Inflammatory macrophage (primary cell): ENCODE results near the gene SLC38A8.
A peak's percentile ranks its signal among the peaks of the same experiment; 100 is the strongest.

Experiments used
- DNase-seq, 2 donors: peaks; one replicate each; pipeline ENCODE4 v3.0.0-alpha.2; 2020 to 2022
- total RNA-seq, 18 experiments: gene quantifications; one replicate each; lab custom pipeline; 2026; ENCODE audit warnings: mixed read lengths in 6 of 18, inconsistent platforms in 2 of 18; lab: John Stamatoyannopoulos, UW

Gene SLC38A8
- 0 to 0.07 (median 0) reads per million in 18 experiments for total RNA-seq

DNA sequence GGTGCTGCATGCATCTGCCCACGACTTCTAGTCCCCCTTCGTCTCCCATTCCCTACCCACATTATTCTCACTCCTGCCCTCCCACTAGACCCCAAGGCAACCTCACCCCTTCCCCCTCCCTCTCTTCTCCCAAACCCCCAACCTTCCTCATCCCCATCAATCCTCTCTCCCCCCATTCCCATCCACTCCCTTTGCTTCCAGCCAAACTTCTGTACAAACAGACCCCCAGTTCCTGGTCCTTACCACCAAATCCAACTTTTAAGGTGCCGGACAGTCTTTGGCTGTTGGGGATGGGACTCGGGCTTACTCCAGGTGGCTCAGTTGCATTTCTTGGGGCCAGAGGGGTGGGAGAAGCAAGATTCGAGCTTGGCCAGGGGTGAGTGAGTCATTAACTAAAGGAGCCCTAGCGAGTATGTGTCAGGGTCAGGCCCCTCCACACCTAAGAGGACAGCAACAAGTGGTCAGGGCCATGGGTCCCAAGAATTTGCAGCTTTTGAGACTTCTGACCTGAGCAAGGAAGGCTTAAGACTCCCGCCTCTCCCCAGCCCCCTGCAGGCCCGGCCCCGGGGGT is at the start of gene SLC38A8:
Gene SLC38A8, minus strand, starts transcription at position 488 of the 571 bp plus-strand sequence. CDS start 638 bp downstream, outside the sequence.
- no peak for DNase-seq

DNA sequence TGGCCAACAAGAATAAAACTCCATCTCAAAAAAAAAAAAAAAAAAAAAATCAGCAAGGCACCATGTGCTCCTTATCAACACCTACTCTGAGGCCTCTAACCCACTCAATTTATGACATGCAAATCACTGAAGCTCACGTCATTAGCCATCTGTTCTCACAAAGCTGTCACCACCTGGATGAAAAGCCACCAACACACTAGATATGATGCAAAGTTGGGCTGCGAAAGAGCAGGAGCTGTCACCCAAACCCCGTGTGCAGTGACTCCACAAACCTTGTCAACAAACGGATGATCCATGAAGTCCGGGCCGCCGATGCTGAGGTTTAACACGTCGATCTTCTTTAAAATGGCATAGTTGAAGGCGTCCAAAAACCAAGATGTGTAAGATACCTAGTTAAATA is 48.9 kb upstream of the SLC38A8 start:
- DNase-seq: no peak

DNA sequence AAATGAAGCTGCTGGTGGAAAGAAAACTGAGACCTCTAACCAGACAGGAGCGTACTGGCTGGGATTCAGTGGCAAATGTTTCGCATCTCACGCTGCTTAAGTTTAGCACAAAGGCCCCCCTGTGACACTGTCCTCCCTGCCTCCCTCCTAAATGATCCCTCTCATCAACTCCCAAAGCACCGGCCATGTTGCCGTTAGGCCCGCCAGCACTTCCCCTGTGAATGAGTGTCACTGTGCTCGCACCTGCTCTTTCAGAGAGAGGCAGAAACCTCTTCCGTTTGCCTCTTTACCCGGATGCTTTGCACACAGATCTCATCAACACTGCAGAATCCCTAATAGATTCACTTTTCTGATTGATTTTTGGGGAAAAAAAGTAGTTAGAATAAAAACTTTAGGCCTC is 47.6 kb upstream of the SLC38A8 start:
- no peak for DNase-seq

DNA sequence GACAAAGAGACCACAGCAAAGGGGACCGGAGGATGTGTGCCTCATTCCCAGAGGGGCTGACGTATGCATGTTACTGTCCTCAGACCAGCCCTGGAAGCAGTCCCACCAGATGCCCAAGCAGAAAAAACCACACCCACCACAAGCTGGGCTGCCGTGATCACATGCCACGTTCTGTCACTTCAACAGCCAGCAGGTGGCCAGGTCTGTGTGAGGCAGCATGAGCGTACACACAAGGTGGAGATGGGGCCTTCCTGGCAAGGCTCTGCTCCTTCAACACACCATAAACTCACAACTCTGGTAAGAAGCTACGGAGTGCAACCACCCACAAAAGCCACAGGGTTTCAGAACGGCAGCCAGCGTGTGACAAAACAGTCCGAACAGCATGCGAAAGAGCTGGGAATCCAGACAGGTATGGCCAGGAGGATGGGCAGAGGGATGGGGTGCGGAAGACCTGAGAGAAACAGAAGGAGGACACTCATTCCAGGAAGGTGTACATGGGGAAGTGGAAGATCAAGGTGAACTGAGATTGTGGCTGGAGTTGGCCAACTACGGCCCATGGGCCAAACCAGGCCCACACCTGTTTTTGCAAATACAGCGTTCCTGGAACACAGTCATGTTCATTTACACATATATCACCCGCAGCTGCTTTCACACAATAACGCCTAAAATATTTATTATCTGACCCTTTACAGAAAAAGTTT is 46.2 kb upstream of the SLC38A8 start:
- no peak for DNase-seq

DNA sequence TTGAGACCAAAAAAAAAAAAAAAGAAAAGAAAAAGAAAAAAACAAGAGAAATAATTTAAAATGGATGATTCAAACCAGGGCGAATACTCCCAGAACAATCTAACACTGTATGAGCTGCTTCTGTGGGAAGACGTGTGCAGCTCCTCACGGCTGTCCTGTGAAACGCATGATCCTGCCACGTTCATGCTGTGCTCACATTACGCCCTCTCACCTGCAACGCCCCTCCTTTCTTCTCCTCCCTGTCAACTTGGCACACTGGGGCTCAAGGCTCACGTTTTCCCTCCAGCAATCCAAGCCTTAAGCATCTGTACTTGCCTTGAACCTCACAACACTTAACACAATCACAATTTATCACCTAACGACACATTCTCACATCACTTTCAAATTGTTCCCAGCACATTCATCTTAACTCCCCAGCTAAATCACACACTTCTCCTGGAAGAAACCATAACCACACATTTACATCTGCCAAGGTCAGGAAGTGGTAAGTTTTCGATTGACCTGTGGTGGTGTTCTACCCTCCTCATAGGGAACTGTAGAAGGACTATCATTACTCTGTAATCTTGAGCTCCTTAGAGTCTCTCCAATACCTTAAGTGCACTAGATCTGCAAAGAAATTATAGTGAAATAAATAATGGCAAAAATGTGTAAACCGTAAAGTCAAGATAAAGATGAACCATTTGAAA is 45.0 kb upstream of the SLC38A8 start:
- no peak for DNase-seq

DNA sequence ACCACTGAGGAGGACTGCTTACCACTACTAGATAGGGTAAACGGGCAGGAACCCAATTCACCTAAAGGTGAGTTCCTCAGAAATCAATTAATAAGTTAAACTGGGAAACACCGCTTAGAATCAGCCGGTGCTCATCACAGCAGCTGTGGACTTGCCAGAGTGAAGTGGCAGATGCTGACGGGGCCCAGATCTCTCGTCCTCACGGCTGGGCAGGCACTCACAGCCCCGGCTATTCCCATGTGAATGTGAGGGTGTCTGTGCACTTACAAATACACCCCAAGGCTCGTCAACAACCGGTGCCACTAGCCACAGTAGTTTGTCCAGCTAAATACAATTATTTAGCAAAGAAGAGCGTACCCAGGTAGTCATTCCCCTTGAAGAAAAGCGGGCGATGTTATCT is 44.4 kb upstream of the SLC38A8 start:
- DNase-seq: no peak

DNA sequence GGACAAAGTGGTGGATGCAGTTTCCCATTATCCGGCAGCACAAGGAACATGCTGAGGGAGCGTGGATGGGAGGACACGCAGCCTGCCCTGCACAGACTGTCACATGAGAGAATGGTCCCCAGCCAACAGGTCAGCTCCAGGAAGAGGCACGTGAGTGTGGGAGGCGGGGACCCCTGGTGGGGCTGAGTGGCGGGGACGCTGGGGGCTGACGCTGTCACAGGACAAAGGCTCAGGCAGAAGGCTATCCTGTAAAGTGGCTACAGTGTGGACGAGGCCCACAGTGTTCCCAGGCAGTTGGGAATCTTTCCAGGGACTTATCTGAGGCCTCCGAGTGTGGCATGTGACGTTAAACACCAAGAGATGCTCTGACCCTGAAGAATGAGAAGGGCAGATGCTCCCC is 43.7 kb upstream of the SLC38A8 start:
- DNase-seq: no peak

DNA sequence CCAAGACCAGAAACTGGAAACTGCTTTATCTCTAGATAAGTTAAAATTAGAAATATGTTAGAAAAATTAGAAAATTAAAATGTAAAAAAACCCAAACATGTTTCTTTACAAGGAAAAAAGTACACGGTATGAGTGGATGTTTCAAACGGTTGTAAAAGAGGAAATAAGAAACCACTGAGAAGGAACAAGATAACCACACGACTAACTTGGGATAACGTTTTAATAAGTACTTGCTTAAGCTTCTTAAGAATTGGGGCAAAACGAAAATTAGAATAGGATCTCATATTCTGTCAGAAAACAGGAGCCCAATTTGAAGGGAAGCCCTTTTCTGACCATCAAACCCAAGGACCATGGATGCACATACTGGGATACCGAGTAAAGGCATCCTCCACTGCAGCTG is 43.2 kb upstream of the SLC38A8 start:
- DNase-seq: peak; percentile 36 to 58

DNA sequence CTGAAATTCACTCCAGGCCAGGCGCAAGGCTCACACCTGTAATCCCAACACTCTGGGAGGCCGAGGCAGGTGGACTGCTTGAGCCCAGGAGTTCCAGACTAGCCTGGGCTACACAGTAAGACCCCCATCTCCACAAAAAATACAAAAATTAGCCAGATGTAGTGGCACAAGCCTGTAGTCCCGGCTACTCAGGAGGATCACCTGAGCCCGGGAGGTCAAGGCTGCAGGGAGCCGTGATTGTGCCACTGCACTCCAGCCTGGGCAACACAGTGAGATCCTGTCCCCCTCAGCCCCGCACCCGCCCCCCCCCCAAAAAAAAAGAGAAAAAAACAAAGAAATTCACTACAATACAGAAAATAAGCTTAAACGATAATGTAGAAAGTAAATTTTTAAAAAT is 42.7 kb upstream of the SLC38A8 start:
- DNase-seq: no peak

DNA sequence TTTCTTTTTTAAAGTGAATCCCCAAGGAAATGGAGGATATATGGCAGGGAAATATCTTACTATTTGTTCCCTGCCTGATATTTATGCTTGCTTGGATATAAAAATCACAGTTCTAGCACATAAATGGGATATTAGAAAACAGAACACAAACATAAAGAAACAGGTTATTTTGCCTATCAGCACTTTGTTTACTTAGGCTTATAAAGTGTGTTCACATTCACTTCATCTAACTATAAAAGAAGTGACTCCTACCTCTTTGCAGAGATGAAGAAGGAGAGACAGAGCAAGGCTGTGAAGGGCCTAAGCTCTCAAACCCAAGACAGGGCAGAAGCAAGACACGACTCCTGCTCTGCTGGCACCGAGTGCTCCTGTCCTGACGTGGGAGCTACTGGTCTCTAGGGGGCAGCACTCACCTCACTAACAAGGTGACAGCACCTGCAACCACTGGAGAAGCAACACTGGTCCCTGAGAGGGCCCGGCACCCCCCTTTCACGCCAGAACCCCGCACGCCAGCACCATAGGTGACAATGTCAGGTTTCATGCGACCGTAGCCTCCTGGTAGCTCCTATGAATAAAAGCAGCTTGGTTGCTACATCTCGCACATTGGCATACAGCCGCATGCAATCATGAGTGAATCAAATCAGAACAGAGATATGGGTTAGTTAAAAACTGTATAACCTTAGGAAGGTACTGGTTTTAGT is 42.1 kb upstream of the SLC38A8 start:
- DNase-seq: peak in 1 of 2 donors; percentile 40

DNA sequence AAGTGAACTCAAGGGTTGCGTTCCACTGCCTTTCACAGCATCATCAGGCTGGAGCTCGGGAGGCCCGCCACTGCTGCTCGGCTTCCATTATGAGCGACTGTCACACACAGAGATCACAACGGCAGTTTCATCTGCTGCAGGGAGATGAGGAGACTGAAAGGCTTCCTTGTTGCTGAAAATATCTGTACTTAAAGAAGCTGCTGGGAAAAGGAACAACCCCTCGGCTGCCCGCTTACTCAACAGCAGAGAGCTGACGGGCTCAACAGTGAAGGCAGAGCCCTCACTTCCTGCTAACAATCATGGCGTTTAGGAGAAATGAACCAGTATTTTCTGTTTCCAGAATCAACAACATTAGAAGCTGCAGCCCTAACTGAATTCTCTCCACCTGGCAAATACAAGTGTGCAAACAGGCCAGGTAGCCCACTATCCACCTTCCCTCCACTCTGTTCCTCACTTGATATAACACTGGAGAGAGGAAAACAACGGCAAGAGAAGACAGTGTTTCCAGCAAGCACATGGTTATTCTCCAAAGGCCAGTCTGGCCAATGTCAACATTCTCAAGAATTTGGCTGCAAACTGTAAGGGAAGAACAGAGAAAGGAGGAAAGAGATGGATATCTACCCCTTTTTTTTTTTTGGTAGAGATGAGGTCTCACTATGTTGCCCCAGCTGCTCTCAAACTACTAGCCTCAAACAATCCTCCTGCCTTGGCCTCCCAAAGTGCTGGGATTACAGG is 40.4 kb upstream of the SLC38A8 start:
- peak; percentile 70 to 83 for DNase-seq

DNA sequence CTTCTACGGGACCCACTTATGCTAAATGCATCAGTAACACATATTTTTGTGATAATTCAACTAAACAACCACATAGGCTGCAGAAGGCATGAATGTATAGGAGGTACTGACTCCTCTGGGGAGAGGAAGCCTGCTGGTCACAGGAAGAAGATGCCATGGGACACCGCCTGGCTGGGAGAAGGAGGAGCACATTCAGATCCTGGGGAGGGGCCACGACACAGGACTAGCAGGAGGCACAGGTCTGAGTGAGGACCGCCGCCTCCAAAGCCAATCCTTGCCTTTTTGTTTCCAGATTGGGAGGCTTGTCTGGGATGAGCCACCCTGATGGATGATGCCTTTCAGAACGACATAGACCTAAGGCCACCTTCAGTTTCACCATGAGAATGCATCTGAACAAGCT is 39.5 kb upstream of the SLC38A8 start:
- DNase-seq: no peak

DNA sequence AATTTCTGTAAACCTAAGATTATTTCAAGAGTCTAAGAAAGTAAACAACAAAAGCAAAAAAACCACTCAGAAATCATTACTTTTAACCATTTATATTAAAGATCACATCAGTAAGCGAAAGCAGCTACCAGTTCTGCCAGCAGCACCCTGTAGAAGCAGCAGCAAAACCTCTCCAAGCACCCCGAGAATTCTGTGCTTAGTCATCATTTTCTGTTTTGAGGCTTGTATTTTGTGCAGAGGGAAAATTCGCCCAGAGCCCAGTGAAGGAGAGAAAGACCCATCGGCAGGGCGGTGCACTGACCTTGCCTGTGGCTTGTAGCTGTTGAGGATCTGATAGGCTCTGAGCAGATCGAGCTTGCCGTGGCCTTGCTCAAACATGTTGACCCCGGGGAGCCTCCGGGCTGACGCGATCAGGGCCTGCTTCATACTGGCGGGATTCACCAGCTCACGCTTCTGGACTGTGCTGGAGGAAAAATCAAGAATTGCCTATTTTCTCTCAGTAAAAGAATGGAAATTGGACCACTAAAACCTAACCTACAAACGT is 38.9 kb upstream of the SLC38A8 start:
- DNase-seq: no peak

DNA sequence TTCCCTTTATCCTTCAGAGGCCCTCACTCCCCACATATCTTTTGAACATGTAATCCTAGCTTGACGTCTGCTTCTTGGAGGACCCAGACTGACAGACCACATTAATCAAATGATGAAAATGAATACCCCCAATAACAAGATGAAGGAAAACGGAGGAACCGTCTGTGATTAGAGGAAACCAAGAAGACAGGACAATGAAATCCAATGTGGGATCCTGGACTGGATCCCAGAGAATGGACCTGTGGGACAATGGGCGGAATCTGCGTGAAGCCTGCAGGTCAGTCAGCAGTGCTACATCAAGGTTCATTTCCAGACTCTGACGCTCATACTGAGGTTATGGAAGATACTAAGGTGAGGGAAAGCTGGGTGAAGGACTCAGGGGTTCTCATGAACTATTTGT is 38.2 kb upstream of the SLC38A8 start:
- no peak for DNase-seq

DNA sequence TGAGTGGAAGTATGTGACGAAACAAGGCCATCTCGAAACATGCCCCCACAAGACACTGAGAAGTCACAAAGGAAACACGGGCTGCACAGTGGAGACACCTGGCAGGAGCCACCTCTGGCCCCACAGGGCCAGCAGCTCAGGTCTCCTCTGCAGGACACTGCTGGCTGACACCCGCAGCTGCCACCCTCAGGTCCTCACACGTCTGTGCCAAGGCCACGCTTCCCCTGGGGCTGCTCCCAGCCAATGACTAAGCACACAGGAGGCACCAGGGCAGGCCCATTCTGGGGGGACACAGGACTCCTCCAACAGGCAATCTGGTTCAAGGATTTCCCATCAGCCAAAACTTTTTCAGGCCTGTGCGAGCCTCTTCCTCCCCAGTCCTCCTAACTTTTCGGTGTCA is 37.8 kb upstream of the SLC38A8 start:
- DNase-seq: no peak

DNA sequence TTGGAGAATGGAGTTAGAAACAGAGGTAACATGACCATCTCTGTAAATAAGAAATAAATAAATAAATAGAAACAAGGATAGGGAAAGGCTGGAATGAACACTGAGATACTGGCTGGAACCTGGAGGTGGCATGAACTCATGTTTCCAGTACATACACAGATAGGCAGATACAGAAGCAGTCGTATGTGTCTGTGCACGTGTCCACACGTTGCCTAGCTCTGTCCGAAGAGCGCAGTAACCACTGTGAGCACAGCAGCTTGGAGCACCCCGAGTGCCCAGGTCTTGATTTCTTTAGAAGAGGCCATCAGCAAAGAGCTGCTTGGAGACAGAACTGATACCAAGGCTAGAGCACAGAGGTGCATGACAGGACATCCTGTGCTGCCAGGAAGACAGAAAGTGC is 37.1 kb upstream of the SLC38A8 start:
- no peak for DNase-seq

DNA sequence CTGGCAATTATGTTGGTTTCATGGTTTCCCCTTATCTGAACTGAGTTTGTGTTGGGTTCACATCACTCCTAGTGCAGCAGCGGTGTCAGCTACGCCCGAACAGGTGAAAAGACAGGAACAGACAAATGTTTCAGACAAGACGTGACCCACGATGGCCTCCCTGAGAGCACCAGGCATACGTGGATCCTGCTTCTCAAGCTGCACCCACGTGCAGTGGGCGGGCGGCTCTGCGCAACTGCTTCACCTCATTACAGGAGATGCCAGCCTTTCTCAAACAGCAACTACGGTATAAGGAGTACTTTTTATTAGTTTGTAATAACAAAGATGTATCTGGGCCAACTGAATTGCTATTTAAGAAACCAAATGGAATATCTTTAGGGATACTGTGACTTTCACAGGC is 32.8 kb upstream of the SLC38A8 start:
- DNase-seq: no peak

DNA sequence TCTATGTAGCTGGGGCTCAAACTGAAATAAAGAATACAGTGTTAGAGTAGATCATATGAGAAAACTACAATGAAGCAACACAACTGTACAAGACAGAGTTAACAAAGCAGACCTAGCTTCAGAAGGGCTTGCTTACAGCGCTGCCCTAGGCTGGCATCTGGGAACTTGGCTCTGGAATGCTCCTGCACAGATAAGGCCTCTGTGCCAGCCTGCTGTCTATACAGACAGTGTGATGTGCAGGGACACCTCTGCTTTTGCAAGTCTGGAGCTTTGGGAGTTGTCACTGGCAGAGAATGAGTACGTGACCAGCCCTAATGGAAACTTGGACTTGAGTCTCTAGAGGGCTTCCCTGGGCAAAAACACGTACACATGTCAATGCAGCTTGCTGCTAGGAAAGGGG is 32.1 kb upstream of the SLC38A8 start:
- DNase-seq: no peak

DNA sequence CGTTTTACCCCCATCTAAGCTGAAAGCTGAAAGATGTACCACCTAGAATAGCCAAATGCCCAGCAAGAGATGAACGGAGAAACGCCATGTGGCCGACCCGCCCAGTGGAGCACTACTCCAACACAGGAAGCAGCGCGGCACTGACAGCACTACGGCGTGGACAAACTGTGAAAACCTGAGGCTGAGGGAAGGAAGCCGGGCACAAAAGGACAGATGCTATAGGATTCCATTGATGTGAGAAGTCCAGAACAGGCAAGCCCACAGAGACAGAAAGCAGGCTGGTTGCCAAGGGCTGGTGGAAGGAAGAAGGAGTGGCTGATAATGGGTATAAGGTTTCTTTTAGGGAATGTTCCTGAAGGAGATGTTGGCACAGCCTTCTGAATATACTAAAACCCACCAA is 29.4 kb upstream of the SLC38A8 start:
- no peak for DNase-seq

DNA sequence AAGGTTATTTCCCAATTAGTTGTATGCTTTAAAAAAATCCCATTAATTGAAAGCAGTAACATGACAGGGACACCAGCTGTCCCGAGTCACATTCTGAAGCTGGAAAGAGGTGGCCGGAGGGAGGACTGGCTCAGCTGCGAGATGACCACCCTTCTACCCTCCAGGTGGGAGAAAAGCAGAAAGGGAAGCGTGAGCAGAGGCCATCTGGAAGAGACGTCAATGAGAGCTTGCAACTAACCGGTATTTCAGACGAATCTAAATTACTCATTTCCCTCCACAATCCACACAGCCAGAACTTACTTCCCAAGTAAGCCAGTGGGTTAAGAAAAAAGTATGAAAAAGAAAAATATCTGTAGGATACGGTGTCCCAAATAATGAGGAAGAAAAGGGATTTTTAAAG is 28.5 kb upstream of the SLC38A8 start:
- no peak for DNase-seq

DNA sequence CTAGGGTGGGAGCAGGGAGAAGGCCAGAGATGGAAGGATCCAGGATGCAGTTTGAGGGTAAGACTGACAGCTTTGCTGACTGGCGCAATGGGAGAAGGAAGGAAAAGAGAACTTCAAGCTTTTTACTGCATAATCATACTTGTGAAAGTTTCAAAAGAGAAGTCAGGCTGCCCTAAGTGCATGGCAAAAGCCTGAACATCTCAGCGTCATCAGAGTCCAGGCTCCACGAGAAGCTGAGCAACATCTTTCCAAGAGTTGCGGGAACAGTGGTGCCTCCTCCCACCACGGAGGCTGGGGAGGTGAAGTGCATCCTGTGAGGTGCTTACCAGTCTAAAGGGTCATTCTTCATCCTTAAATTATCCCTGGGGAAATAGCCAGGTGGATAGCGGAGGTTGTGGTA is 26.9 kb upstream of the SLC38A8 start:
- peak; percentile 88 to 93 for DNase-seq

DNA sequence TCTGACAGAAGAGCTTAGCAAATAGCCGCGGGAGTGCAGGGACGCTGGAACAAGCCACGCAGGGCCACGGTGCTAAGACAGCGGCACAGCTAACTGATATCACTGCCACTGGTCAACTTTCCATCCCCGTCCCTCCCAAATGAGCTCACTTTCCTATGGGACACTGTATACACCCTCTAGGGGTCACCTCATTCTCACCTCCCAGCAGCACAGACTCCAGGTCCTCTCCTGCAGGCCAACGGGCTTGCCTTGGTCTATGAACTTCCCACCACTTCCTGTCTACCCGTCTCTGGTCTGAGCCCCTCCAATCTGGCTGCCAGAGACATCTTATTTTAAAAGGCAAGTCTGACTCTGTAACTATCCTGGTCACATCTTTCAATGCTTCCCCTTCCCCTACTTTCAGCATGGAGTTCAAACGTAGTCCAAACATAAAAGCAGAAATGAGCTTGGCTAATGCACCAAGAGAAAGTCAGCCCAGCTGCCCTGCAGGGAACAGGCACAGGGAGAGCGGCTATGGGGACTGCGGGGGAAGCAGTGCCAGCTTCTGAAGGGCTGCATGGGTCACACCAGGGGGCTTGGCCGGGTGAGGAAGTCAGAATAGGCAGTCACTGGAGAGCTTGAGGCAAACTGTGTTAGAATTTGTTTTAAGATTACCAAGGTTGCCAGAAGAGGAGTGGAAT is 26.3 kb upstream of the SLC38A8 start:
- peak; percentile 83 to 84 for DNase-seq
